ENCODE results near the gene SZT2. TPM values are rescaled to one million over a fixed set of nuclear protein-coding genes. Genes with fewer than 3 reads are reported as not detected.
"Not testable (repeated sequence)": the region's sequence is repeated elsewhere in the genome, so short reads cannot be mapped to it uniquely, and the experiment has no call there.

The SZT2 gene
- total RNA-seq, 1 donor from 2014 or later = 33.6 TPM

- H3K27ac Mint-ChIP-seq (ENCODE audit: unreplicated experiment) = no peak overlapping the region
Measured at GRCh38 chr1:43465505-43466067, 75.9 kb downstream of the SZT2 start.

GRCh38 chr1:43466403-43466802 is 76.7 kb downstream of the SZT2 start:
- H3K27me3 Mint-ChIP-seq (ENCODE audit: low read depth) = no peaks in the 10 kb centered on the region
- no peak overlapping the region for H3K27ac Mint-ChIP-seq (ENCODE audit: unreplicated experiment)

More at GRCh38 chr1:43465505-43466067, 75.9 kb downstream of the SZT2 start:
- Mint-ChIP-seq H3K4me1 (ENCODE audit: low read depth) (peaks cover 6% of the 10 kb centered on the region), H3K36me3 (ENCODE audit: low read depth) (peaks cover 3% of the 10 kb centered on the region), H3K4me3 (ENCODE audit: unreplicated experiment) (no peak overlapping the region), H3K9me3 (ENCODE audit: low read depth) (peaks cover 4% of the 10 kb centered on the region), H3K27me3 (ENCODE audit: low read depth) (no peaks in the 10 kb centered on the region)
- DNase-seq (ENCODE audit: low spot score) = no peak
- no peak for TF ChIP-seq CTCF (IDR thresholded peaks at IDR 0.05)

GRCh38 chr1:43468414-43468813 is 78.7 kb downstream of the SZT2 start:
- Mint-ChIP-seq H3K4me3 (ENCODE audit: unreplicated experiment) (no peak overlapping the region), H3K27me3 (ENCODE audit: low read depth) (no peaks in the 10 kb centered on the region), H3K36me3 (ENCODE audit: low read depth) (no peaks in the 10 kb centered on the region), H3K4me1 (ENCODE audit: low read depth) (peaks cover 19% of the 10 kb centered on the region), H3K9me3 (ENCODE audit: low read depth) (no peaks in the 10 kb centered on the region), H3K27ac (ENCODE audit: unreplicated experiment) (no peak overlapping the region)
- no peak for DNase-seq (ENCODE audit: low spot score)
- no peak for TF ChIP-seq CTCF (IDR thresholded peaks at IDR 0.05)

More at GRCh38 chr1:43466403-43466802, 76.7 kb downstream of the SZT2 start:
- H3K4me1 Mint-ChIP-seq (ENCODE audit: low read depth) = peaks cover 6% of the 10 kb centered on the region
- TF ChIP-seq CTCF (IDR thresholded peaks at IDR 0.05) = no peak
- H3K36me3 Mint-ChIP-seq (ENCODE audit: low read depth) = no peaks in the 10 kb centered on the region
- DNase-seq (ENCODE audit: low spot score) = no peak
- no peaks in the 10 kb centered on the region for H3K9me3 Mint-ChIP-seq (ENCODE audit: low read depth)
- no peak overlapping the region for H3K4me3 Mint-ChIP-seq (ENCODE audit: unreplicated experiment)

- no peak for TF ChIP-seq CTCF (IDR thresholded peaks at IDR 0.05)
- DNase-seq (ENCODE audit: low spot score) = no peak
- Mint-ChIP-seq H3K27me3 (ENCODE audit: low read depth) (no peaks in the 10 kb centered on the region), H3K4me3 (ENCODE audit: unreplicated experiment) (no peak overlapping the region), H3K9me3 (ENCODE audit: low read depth) (no peaks in the 10 kb centered on the region), H3K36me3 (ENCODE audit: low read depth) (no peaks in the 10 kb centered on the region), H3K4me1 (ENCODE audit: low read depth) (peaks cover 27% of the 10 kb centered on the region), H3K27ac (ENCODE audit: unreplicated experiment) (no peak overlapping the region)
Measured at GRCh38 chr1:43469932-43470331, 80.2 kb downstream of the SZT2 start.

GRCh38 chr1:43472087-43472462 is 82.4 kb downstream of the SZT2 start:
- H3K27me3 Mint-ChIP-seq (ENCODE audit: low read depth) = no peaks in the 10 kb centered on the region
- H3K4me1 Mint-ChIP-seq (ENCODE audit: low read depth) = peaks cover 38% of the 10 kb centered on the region
- no peaks in the 10 kb centered on the region for H3K36me3 Mint-ChIP-seq (ENCODE audit: low read depth)
- H3K4me3 Mint-ChIP-seq (ENCODE audit: unreplicated experiment) = no peak overlapping the region
- peak overlapping the region; percentile 97 for H3K27ac Mint-ChIP-seq (ENCODE audit: unreplicated experiment)
- H3K9me3 Mint-ChIP-seq (ENCODE audit: low read depth) = no peaks in the 10 kb centered on the region
- no peak for TF ChIP-seq CTCF (IDR thresholded peaks at IDR 0.05)
- DNase-seq (ENCODE audit: low spot score) = no peak

- not testable (repeated sequence) for H3K27me3 Mint-ChIP-seq (ENCODE audit: low read depth); H3K9me3 Mint-ChIP-seq (ENCODE audit: low read depth); DNase-seq (ENCODE audit: low spot score); H3K36me3 Mint-ChIP-seq (ENCODE audit: low read depth)
- peak overlapping the region; percentile 46 for H3K4me3 Mint-ChIP-seq (ENCODE audit: unreplicated experiment)
- peaks cover 38% of the 10 kb centered on the region for H3K4me1 Mint-ChIP-seq (ENCODE audit: low read depth)
- peak overlapping the region; percentile 97 for H3K27ac Mint-ChIP-seq (ENCODE audit: unreplicated experiment)
Measured at GRCh38 chr1:43472463-43473151, 82.9 kb downstream of the SZT2 start.

All from chondrocyte (in vitro differentiated cells).